Stimulated activated CD8-positive, alpha-beta memory T cell treated with anti-CD3 and anti-CD28 coated beads, Interleukin-12 subunit alpha, Interleukin-12 subunit beta, amount 100 ng/mL, for 1 hour (primary cell): ENCODE measurements around the gene HP1BP3.

ENCODE experiments used
- DNase-seq: peaks from one replicate; pipeline ENCODE4 v3.0.0-alpha.2; 2020; ENCODE audit warnings: low read depth

The HP1BP3 gene

GRCh38 chr1:20711285-20712214 lies 75.6 kb downstream of the HP1BP3 start:
- DNase-seq: no peak

- DNase-seq: no peak
Measured at GRCh38 chr1:20710469-20711284, 76.4 kb downstream of the HP1BP3 start.

- DNase-seq: no peak
Measured at GRCh38 chr1:20709868-20710267, 77.2 kb downstream of the HP1BP3 start.

GRCh38 chr1:20708891-20709290 lies 78.2 kb downstream of the HP1BP3 start:
- no peak for DNase-seq

GRCh38 chr1:20708057-20708456 lies 79.0 kb downstream of the HP1BP3 start:
- no peak for DNase-seq

GRCh38 chr1:20706841-20707240 lies 80.3 kb downstream of the HP1BP3 start:
- DNase-seq: no peak

GRCh38 chr1:20705203-20705755 lies 81.8 kb downstream of the HP1BP3 start:
- no peak for DNase-seq

GRCh38 chr1:20704390-20705202 lies 82.5 kb downstream of the HP1BP3 start:
- no peak for DNase-seq

- DNase-seq: no peak
Measured at GRCh38 chr1:20703124-20703756, 83.9 kb downstream of the HP1BP3 start.

GRCh38 chr1:20702416-20702815 lies 84.7 kb downstream of the HP1BP3 start:
- no peak for DNase-seq

GRCh38 chr1:20701847-20702246 lies 85.3 kb downstream of the HP1BP3 start:
- no peak for DNase-seq

- DNase-seq: no peak
Measured at GRCh38 chr1:20701446-20701845, 85.7 kb downstream of the HP1BP3 start.

- no peak for DNase-seq
Measured at GRCh38 chr1:20700636-20701215, 86.4 kb downstream of the HP1BP3 start.

GRCh38 chr1:20699558-20699957 lies 87.5 kb downstream of the HP1BP3 start:
- no peak for DNase-seq

GRCh38 chr1:20698195-20698910 lies 88.8 kb downstream of the HP1BP3 start:
- no peak for DNase-seq

- DNase-seq: no peak
Measured at GRCh38 chr1:20697563-20697962, 89.5 kb downstream of the HP1BP3 start.

- DNase-seq: peak; percentile 48
Measured at GRCh38 chr1:20696397-20697333, 90.4 kb downstream of the HP1BP3 start.

- DNase-seq: no peak
Measured at GRCh38 chr1:20695515-20695914, 91.6 kb downstream of the HP1BP3 start.

GRCh38 chr1:20693623-20694022 lies 93.5 kb downstream of the HP1BP3 start:
- DNase-seq: no peak
